T-helper 1 cell treated with Interleukin-12 subunit alpha and Interleukin-12 subunit beta and Interleukin-4 antibody, amounts not matched to agents 30 ng/mL and 1 ng/mL, for 36 hours (primary cell): ENCODE data around the gene EBLN2. TPM values are rescaled to one million over a fixed set of nuclear protein-coding genes. Genes with fewer than 3 reads are reported as not detected.

Source experiments
- intact Hi-C: fragments of 100-400 bp; cut with micrococcal nuclease; formaldehyde crosslinking; loops from one replicate; pipeline ENCODE4 v1.15.1; 2024
- total RNA-seq: library from RNA; stranded (reverse); gene quantifications from 2 replicates; pipeline ENCODE4 v1.2.3, GENCODE V29; 2022

Gene EBLN2
- total RNA-seq, 1 donor from 2014 or later: 9.1 TPM

GRCh38 chr3:73100741-73101559 lies 39.5 kb downstream of the EBLN2 start:
- intact Hi-C loops: loop anchor here (1.0 kb wide), 2 partner anchors 331 to 401 kb away; no protein-coding TSS in a partner anchor

GRCh38 chr3:73101881-73102280 lies 40.4 kb downstream of the EBLN2 start:
- intact Hi-C loops: loop anchor here (1.0 kb wide), 2 partner anchors 330 to 400 kb away; no protein-coding TSS in a partner anchor

GRCh38 chr3:73107215-73107614 lies 45.8 kb downstream of the EBLN2 start:
- intact Hi-C loops: no loop called here

- intact Hi-C loops: no loop called here
Measured at GRCh38 chr3:73107676-73108187, 46.3 kb downstream of the EBLN2 start.

- intact Hi-C loops: no loop called here
Measured at GRCh38 chr3:73108750-73109149, 47.3 kb downstream of the EBLN2 start.

- intact Hi-C loops: no loop called here
Measured at GRCh38 chr3:73110530-73110929, 49.1 kb downstream of the EBLN2 start.

Other genes starting within 250 kb of the EBLN2 start
- gene SHQ1, start 213.2 kb upstream of the EBLN2 start, total RNA-seq: 26.0 and 26.1 TPM in 2 replicates
- gene GXYLT2, start 173.6 kb upstream of the EBLN2 start, total RNA-seq: 0.51 TPM in 1 of 2 replicates, not detected in the other
- gene PPP4R2, start 64.8 kb upstream of the EBLN2 start, total RNA-seq: 88.3 and 90.2 TPM in 2 replicates